ENCODE results near the gene GGA1. TPM values are rescaled to one million over a fixed set of nuclear protein-coding genes. Genes with fewer than 3 reads are reported as not detected.

GGA1 gene
- total RNA-seq, 1 donor from 2014 or later, result 27.5 TPM

DNA sequence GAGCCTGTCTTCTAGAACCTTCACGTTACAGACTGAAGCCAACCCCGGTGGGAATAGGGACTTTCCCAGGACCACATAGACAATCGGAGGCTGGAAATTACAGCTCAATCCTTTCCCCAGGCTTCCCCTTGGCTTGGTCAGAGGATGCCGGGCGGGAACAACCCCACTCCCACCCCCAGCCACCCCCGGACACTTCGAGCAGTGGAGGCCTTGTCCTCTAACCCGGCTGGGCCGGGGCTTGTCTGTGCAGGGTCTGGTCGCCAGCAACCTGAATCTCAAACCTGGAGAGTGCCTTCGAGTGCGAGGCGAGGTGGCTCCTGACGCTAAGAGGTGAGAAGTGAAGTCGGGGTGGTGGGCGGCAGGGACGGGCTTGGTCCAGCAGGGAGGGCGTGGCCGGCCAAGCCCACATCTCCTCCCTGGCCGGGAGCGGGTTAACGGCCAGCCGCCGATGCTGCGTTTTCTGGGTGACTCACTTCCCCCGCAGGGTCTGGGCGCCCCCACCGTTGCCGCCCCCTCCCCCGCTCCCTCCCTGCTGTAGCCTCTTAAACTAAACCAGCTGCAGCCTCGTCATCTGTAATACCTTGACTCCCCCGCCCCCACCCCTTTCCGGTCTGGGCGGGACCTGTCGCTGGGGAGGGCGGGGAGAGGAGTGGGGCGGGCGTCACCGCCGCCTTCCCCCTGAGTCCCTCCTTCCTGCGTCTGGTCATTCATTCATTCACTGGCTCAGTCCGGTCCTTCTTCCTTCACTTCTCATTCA is 68.3 kb downstream of the GGA1 start:
- Histone ChIP-seq H3K4me1 (peaks cover 82% of the 10 kb centered on the region), H3K27me3 (ENCODE audit: low read depth) (no peaks in the 10 kb centered on the region), H3K36me3 (peaks cover 24% of the 10 kb centered on the region), H3K27ac (replicated peaks) (peak overlapping the region; percentile 98), H3K9me3 (replicated peaks) (no peaks in the 10 kb centered on the region), H3K4me3 (peak overlapping the region; percentile 78)
- intact Hi-C loops (cut with micrococcal nuclease), result no loop called here
- TF ChIP-seq CTCF (IDR thresholded peaks at IDR 0.05; ENCODE audit: borderline replicate concordance), result no peak
- DNase-seq, result peak; percentile 84

GRCh38 chr22:37677493-37677974 is 68.9 kb downstream of the GGA1 start:
- Histone ChIP-seq H3K4me1 (peaks cover 80% of the 10 kb centered on the region), H3K9me3 (replicated peaks) (no peaks in the 10 kb centered on the region), H3K27me3 (ENCODE audit: low read depth) (no peaks in the 10 kb centered on the region), H3K27ac (replicated peaks) (peak overlapping the region; percentile 98), H3K4me3 (peak overlapping the region; percentile 78), H3K36me3 (peaks cover 24% of the 10 kb centered on the region)
- DNase-seq, result no peak
- intact Hi-C loops (cut with micrococcal nuclease), result no loop called here
- TF ChIP-seq CTCF (IDR thresholded peaks at IDR 0.05; ENCODE audit: borderline replicate concordance), result no peak

- H3K36me3 ChIP-seq, result peaks cover 24% of the 10 kb centered on the region
- DNase-seq, result no peak
- H3K4me1 ChIP-seq, result peaks cover 73% of the 10 kb centered on the region
- peak overlapping the region; percentile 98 for H3K27ac ChIP-seq (replicated peaks)
- TF ChIP-seq CTCF (IDR thresholded peaks at IDR 0.05; ENCODE audit: borderline replicate concordance), result no peak
- no peaks in the 10 kb centered on the region for H3K9me3 ChIP-seq (replicated peaks)
- no peaks in the 10 kb centered on the region for H3K27me3 ChIP-seq (ENCODE audit: low read depth)
- intact Hi-C loops (cut with micrococcal nuclease), result no loop called here
- peak overlapping the region; percentile 78 for H3K4me3 ChIP-seq
Observed at GRCh38 chr22:37678372-37678771, 69.7 kb downstream of the GGA1 start.

DNA sequence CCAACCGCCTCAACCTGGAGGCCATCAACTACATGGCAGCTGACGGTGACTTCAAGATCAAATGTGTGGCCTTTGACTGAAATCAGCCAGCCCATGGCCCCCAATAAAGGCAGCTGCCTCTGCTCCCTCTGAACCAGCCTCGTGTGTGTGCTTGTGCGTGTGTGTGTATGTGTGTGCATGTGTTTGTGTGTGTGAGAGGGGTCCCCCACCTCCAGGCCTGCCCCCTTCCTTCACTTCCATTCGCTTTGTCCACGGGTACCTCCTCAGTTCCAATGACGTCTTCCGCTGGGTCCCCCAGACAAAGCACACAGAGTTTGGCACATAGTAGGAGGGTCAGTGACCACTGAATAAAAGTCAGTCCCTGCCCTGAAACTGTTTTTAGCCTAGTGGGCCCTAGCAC is 71.0 kb downstream of the GGA1 start:
- peaks cover 61% of the 10 kb centered on the region for H3K4me1 ChIP-seq
- peaks cover 24% of the 10 kb centered on the region for H3K36me3 ChIP-seq
- no peak for TF ChIP-seq CTCF (IDR thresholded peaks at IDR 0.05; ENCODE audit: borderline replicate concordance)
- H3K4me3 ChIP-seq, result no peak overlapping the region
- H3K27ac ChIP-seq (replicated peaks), result no peak overlapping the region
- H3K27me3 ChIP-seq (ENCODE audit: low read depth), result no peaks in the 10 kb centered on the region
- no peaks in the 10 kb centered on the region for H3K9me3 ChIP-seq (replicated peaks)
- intact Hi-C loops (cut with micrococcal nuclease), result no loop called here
- DNase-seq, result no peak

GRCh38 chr22:37680191-37680851 is 71.7 kb downstream of the GGA1 start:
- Histone ChIP-seq H3K4me3 (no peak overlapping the region), H3K4me1 (peaks cover 55% of the 10 kb centered on the region), H3K36me3 (peaks cover 24% of the 10 kb centered on the region), H3K27me3 (ENCODE audit: low read depth) (no peaks in the 10 kb centered on the region), H3K9me3 (replicated peaks) (no peaks in the 10 kb centered on the region), H3K27ac (replicated peaks) (peak overlapping the region; percentile 48)
- intact Hi-C loops (cut with micrococcal nuclease), result no loop called here
- no peak for DNase-seq
- no peak for TF ChIP-seq CTCF (IDR thresholded peaks at IDR 0.05; ENCODE audit: borderline replicate concordance)
